Hepatocyte (in vitro differentiated cells): ENCODE results near the gene A3GALT2. TPM values are rescaled to one million over a fixed set of nuclear protein-coding genes. Genes with fewer than 3 reads are reported as not detected.

Experiments used
- DNase-seq: peaks from one replicate; pipeline ENCODE4 v3.0.0-alpha.2; 2016; ENCODE audit warnings: low spot score
- H2AFZ ChIP-seq: fragments of 200-600 bp; sonication (generic); 2 replicates; pipeline ENCODE4 v1.6.0; 2016; ENCODE audit warnings: antibody characterized with exemption, mild to moderate bottlenecking
- H3K27ac ChIP-seq: fragments of 200-600 bp; sonication (generic); 2 replicates; pipeline ENCODE4 v1.5.1; 2016; ENCODE audit warnings: mild to moderate bottlenecking
- H3K27me3 ChIP-seq: fragments of 200-600 bp; sonication (generic); 2 replicates; pipeline ENCODE4 v1.6.1; 2016
- H3K36me3 ChIP-seq: fragments of 200-600 bp; sonication (generic); replicated peaks from 2 replicates; pipeline ENCODE4 v1.5.1; 2016; ENCODE audit warnings: low read depth; ENCODE audit not compliant: insufficient read depth
- H3K4me1 ChIP-seq: fragments of 200-600 bp; sonication (generic); 2 replicates; pipeline ENCODE4 v1.5.1; 2016; ENCODE audit warnings: mild to moderate bottlenecking, moderate library complexity; ENCODE audit not compliant: insufficient read depth
- H3K4me2 ChIP-seq: fragments of 200-600 bp; sonication (generic); 2 replicates; pipeline ENCODE4 v1.6.0; 2016
- H3K4me3 ChIP-seq: fragments of 200-600 bp; sonication (generic); 2 replicates; pipeline ENCODE4 v1.5.1; 2016; ENCODE audit warnings: mild to moderate bottlenecking
- H3K79me2 ChIP-seq: fragments of 200-600 bp; sonication (generic); 2 replicates; pipeline ENCODE4 v1.6.0; 2017; ENCODE audit warnings: mild to moderate bottlenecking
- H3K9me2 ChIP-seq: fragments of 200-600 bp; sonication (generic); replicated peaks from 2 replicates; pipeline ENCODE4 v1.6.0; 2017; ENCODE audit warnings: mild to moderate bottlenecking; ENCODE audit not compliant: insufficient read depth
- H3K9me3 ChIP-seq: fragments of 200-600 bp; sonication (generic); 2 replicates; pipeline ENCODE4 v1.5.1; 2016; ENCODE audit warnings: low read depth, mild to moderate bottlenecking
- H4K20me1 ChIP-seq: fragments of 200-600 bp; sonication (generic); 2 replicates; pipeline ENCODE4 v1.6.0; 2016; ENCODE audit warnings: mild to moderate bottlenecking; ENCODE audit not compliant: insufficient read depth, poor library complexity, severe bottlenecking
- EZH2 ChIP-seq: fragments of 200-600 bp; sonication (generic); IDR thresholded peaks from 2 replicates; pipeline ENCODE4 v1.6.1; 2016; ENCODE audit warnings: antibody characterized with exemption, mild to moderate bottlenecking, borderline replicate concordance
- EZH2phosphoT487 ChIP-seq: fragments of 200-600 bp; sonication (generic); IDR thresholded peaks from one replicate; pipeline ENCODE4 v1.6.1; 2018; ENCODE audit warnings: antibody characterized with exemption, mild to moderate bottlenecking, low read depth, moderate library complexity; ENCODE audit not compliant: unreplicated experiment, severe bottlenecking
- WGBS: methylation state at CpG from one replicate; pipeline ENCODE4 v1.1.6; 2016; ENCODE audit warnings: low lambda C conversion rate; ENCODE audit errors: missing lambda C conversion rate; 5-methylcytosine and 5-hydroxymethylcytosine counted together
- polyA plus RNA-seq: library from polyadenylated mRNA; unstranded; fragments of >200 nt; fragmentation: Nextera tagmentation; extraction: Ambion mirVana; gene quantifications from 2 replicates; pipeline ENCODE4 v1.2.1, GENCODE V29; 2016
- total RNA-seq: library from RNA; depleted of rRNA; stranded (reverse); fragments of >200 nt; gene quantifications from 2 replicates; pipeline ENCODE4 v1.2.3, GENCODE V29; 2014
- TF ChIP-seq, protein P1 (sequence below): fragments of 200-600 bp; sonication (generic); IDR thresholded peaks from 2 replicates; pipeline ENCODE4 v1.5.1; 2016; ENCODE audit warnings: antibody characterized with exemption, mild to moderate bottlenecking; ENCODE audit not compliant: poor library complexity

Gene A3GALT2
- total and polyA plus RNA-seq, 2 experiments from 2014 or later = not detected

DNA sequence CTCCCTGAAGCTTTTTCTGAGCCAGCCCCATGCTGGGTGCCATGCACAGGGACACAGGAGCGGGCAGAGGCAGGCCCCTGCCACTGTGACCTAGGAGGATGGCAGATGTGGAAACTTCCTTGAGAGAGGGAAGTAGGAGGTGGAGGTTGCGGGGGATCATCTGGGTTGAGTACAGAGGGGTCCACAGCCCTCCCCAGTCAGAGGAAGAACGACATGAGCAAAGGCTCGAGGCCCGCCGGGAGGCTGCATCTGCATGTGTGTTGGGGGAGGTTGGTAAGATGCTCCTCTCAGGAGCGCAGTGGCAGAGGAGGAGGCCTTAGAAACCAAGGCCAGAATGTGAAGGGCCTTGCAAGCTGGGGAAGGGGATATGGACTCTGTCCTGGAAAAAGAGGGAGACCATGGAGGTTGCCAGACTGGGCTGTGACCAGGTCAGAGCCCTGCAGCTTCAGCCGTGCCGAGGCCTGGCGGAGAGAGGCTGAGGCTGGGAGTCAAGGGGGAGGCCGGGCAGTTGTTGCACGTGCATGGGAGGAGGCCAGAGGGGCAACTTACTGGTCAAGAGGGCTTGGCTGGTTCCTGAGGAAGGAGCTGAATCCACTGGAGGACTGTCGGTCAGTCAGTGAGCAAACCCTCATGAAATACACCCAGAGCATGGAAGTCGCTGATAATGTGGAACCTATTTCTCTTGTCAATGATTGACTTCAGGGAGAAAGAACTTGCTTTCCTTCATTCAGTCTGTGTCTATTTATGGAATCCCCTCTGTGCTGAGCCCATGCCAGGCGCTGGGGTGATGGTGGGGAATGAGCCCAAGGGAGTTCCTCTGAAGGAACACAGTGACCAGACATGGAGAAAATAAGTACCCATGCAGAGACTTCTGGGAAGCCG lies 31.7 kb downstream of the A3GALT2 start:
- H3K9me3 ChIP-seq = no peaks in the 10 kb centered on the region
- H3K79me2 ChIP-seq = peaks cover 5% of the 10 kb centered on the region
- no peaks in the 10 kb centered on the region for H4K20me1 ChIP-seq
- H2AFZ ChIP-seq = no peak overlapping the region
- no peak overlapping the region for H3K4me3 ChIP-seq
- H3K4me2 ChIP-seq = no peak overlapping the region
- TF ChIP-seq EZH2 = no peak
- TF ChIP-seq, protein P1, sequence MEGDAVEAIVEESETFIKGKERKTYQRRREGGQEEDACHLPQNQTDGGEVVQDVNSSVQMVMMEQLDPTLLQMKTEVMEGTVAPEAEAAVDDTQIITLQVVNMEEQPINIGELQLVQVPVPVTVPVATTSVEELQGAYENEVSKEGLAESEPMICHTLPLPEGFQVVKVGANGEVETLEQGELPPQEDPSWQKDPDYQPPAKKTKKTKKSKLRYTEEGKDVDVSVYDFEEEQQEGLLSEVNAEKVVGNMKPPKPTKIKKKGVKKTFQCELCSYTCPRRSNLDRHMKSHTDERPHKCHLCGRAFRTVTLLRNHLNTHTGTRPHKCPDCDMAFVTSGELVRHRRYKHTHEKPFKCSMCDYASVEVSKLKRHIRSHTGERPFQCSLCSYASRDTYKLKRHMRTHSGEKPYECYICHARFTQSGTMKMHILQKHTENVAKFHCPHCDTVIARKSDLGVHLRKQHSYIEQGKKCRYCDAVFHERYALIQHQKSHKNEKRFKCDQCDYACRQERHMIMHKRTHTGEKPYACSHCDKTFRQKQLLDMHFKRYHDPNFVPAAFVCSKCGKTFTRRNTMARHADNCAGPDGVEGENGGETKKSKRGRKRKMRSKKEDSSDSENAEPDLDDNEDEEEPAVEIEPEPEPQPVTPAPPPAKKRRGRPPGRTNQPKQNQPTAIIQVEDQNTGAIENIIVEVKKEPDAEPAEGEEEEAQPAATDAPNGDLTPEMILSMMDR = no peak
- no peak for TF ChIP-seq EZH2phosphoT487
- no peaks in the 10 kb centered on the region for H3K27me3 ChIP-seq
- H3K36me3 ChIP-seq = no peaks in the 10 kb centered on the region
- H3K9me2 ChIP-seq = no peaks in the 10 kb centered on the region
- H3K4me1 ChIP-seq = no peaks in the 10 kb centered on the region
- WGBS = 97% methylated on average over 16 of the region's 16 CpGs
- DNase-seq = no peak
- H3K27ac ChIP-seq = no peak overlapping the region

DNA sequence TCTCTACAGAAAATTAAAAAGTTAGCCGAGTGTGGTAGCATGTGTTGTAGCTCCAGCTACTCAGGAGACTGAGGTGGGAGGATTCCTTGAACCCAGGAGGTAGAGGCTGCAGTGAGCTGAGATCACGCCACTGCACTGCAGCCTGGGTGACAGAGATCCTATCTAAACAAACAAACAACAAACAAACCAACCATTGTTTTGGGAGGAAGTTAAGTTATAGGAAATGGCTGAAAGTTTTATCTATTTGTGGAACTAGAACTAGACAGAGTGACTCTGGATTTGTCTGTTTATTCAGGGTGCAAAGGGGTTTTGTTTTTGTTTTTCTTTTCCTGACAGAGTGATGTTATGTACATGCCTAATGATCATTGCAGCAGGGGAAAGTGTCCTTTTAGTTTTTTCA lies 33.6 kb downstream of the A3GALT2 start:
- H2AFZ ChIP-seq = no peak overlapping the region
- no peaks in the 10 kb centered on the region for H3K9me3 ChIP-seq
- no peaks in the 10 kb centered on the region for H3K27me3 ChIP-seq
- peaks cover 5% of the 10 kb centered on the region for H3K79me2 ChIP-seq
- H3K36me3 ChIP-seq = no peaks in the 10 kb centered on the region
- peaks cover 2% of the 10 kb centered on the region for H4K20me1 ChIP-seq
- no peaks in the 10 kb centered on the region for H3K9me2 ChIP-seq
- H3K27ac ChIP-seq = no peak overlapping the region
- no peaks in the 10 kb centered on the region for H3K4me1 ChIP-seq
- WGBS = 97% methylated on average over 2 of the region's 2 CpGs
- TF ChIP-seq EZH2phosphoT487 = no peak
- TF ChIP-seq, protein P1 = no peak
- TF ChIP-seq EZH2 = no peak
- DNase-seq = no peak
- no peak overlapping the region for H3K4me2 ChIP-seq
- no peak overlapping the region for H3K4me3 ChIP-seq

DNA sequence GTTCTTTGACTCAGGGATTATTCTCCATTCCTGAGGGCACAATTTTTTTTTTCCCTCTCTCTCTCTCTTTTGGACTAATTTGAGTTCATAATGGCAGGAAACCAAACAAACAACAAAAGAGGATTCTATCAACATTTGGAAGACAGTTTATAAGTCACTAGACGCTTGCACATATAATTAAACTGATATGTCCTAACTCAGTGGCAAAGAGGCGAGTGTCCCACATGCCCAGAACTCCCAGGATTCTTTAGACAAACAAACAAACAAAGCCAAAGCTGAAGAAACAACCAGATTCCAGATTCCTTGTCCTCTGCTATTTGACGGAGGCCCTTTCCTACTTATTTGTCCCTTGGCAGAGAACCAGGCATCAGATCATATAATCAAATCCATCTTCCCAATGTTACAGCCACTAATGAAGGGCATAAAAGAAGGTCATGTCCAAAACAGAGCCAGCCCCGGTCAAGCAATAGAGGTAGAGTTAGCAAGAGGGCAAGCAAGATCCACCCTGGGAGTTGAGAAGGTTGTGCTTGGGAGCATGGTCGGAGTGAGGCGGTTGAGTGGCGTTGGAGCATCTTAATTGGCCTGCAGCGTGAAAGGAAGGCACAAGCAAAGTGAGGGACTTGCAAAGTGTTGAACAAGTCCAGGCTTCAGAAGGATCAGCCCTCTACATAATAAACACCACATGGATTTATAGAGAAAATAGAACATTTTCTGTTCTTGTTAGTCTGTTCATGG lies 34.3 kb downstream of the A3GALT2 start:
- TF ChIP-seq EZH2phosphoT487 = no peak
- TF ChIP-seq, protein P1 = no peak
- no peak for TF ChIP-seq EZH2
- Histone ChIP-seq H3K4me3 (no peak overlapping the region), H3K9me2 (no peaks in the 10 kb centered on the region), H4K20me1 (peaks cover 2% of the 10 kb centered on the region), H2AFZ (no peak overlapping the region), H3K4me2 (no peak overlapping the region), H3K27me3 (no peaks in the 10 kb centered on the region), H3K27ac (no peak overlapping the region), H3K9me3 (no peaks in the 10 kb centered on the region), H3K79me2 (peaks cover 5% of the 10 kb centered on the region), H3K36me3 (no peaks in the 10 kb centered on the region), H3K4me1 (no peaks in the 10 kb centered on the region)
- 86% methylated on average over 8 of the region's 8 CpGs for WGBS
- DNase-seq = no peak
